Uterus (tissue), 2 donors: ENCODE results near the gene CORO7.

ENCODE experiments used
- CTCF ChIP-seq, 4 experiments: fragments of 200-600 bp in 2 of 4; fragments of 450-650 bp in 2 of 4; sonication (generic) in 2 of 4; IDR thresholded peaks; one replicate each; pipeline ENCODE4 v1.5.1; 2016 to 2019; ENCODE audit warnings: antibody characterized with exemption in 4 of 4, mild to moderate bottlenecking in 2 of 4, moderate library complexity in 1 of 4
- POLR2A ChIP-seq, 2 donors: fragments of 450-650 bp; IDR thresholded peaks; one replicate each; pipeline ENCODE4 v1.6.1; 2016; ENCODE audit warnings: antibody characterized with exemption in 2 of 2, mild to moderate bottlenecking in 1 of 2, moderate library complexity in 1 of 2

GRCh38 chr16:4306470-4307214, 109.8 kb downstream of the CORO7 start:
- TF ChIP-seq CTCF (IDR thresholded peaks at IDR 0.05): no peak
- no peak for TF ChIP-seq POLR2A (IDR thresholded peaks at IDR 0.05)
